Activated naive CD8-positive, alpha-beta T cell treated with anti-CD3 and anti-CD28 coated beads for 36 hours (primary cell): ENCODE results near the gene ADGRD2. TPM values are rescaled to one million over a fixed set of nuclear protein-coding genes. Genes with fewer than 3 reads are reported as not detected.

ENCODE experiments used
- total RNA-seq, 2 experiments: library from RNA; stranded (reverse); gene quantifications; one replicate each; pipeline ENCODE4 v1.2.3, GENCODE V29; 2021

The ADGRD2 gene
- total RNA-seq, 2 experiments from 2014 or later: not detected

Other genes starting within 250 kb of the ADGRD2 start
- gene NEK6, start 192.5 kb upstream of the ADGRD2 start, total RNA-seq: 10 to 100 TPM; 18.8 to 19.4 TPM
- gene PSMB7, start 35.0 kb upstream of the ADGRD2 start, total RNA-seq: 100 to 1,000 TPM; 191 to 199 TPM
- gene NR5A1, start 56.9 kb downstream of the ADGRD2 start, total RNA-seq: not detected